SK-N-MC (cell line): ENCODE data around the gene TRMT10A.

Experiments
- DNase-seq: peaks from one replicate; pipeline ENCODE4 v3.0.0-alpha.2; 2011; ENCODE audit warnings: low read depth, low spot score
- H3K27ac ChIP-seq: fragments of 200-600 bp; sonication (generic); 2 replicates; pipeline ENCODE4 v1.5.1; 2016; ENCODE audit warnings: mixed run types
- H3K36me3 ChIP-seq: fragments of 200-600 bp; sonication (generic); 2 replicates; pipeline ENCODE4 v1.6.1; 2017; ENCODE audit warnings: antibody characterized with exemption, low read length, mixed read lengths; ENCODE audit not compliant: insufficient read depth
- H3K4me3 ChIP-seq: fragments of 200-600 bp; sonication (generic); 2 replicates; pipeline ENCODE4 v1.5.1; 2016
- H3K9ac ChIP-seq: fragments of 200-600 bp; sonication (generic); 2 replicates; pipeline ENCODE4 v1.8.0; 2017; ENCODE audit warnings: mixed run types, mixed read lengths; ENCODE audit not compliant: insufficient read length
- H3K9me3 ChIP-seq: fragments of 200-600 bp; sonication (generic); 2 replicates; pipeline ENCODE4 v1.6.1; 2017; ENCODE audit warnings: low read depth, mild to moderate bottlenecking, antibody characterized with exemption, low read length, moderate library complexity, mixed read lengths
- EZH2 ChIP-seq: fragments of 200-600 bp; sonication (generic); IDR thresholded peaks from one replicate; pipeline ENCODE4 v1.6.1; 2017; ENCODE audit warnings: antibody characterized with exemption
- FOXP2 ChIP-seq: optimal IDR thresholded peaks from 2 replicates; pipeline ENCODE3; 2011; ENCODE audit warnings: mild to moderate bottlenecking, moderate library complexity; ENCODE audit not compliant: insufficient read depth; ENCODE audit errors: extremely low read length, control extremely low read depth
- POLR2AphosphoS5 ChIP-seq: IDR thresholded peaks from 2 replicates; pipeline ENCODE4 v1.6.1; 2012; ENCODE audit warnings: mild to moderate bottlenecking, low read depth, low read length, borderline replicate concordance

The TRMT10A gene

GRCh38 chr4:99563310-99564186 lies at the start of gene TRMT10A:
Gene TRMT10A, minus strand, starts transcription at chr4:99564039. Its CDS starts 4,701 bp downstream, at chr4:99559338.
- peak within 1 kb of the TSS; percentile 96 for H3K4me3 ChIP-seq
- H3K36me3 ChIP-seq, result no peaks in the 10 kb centered on the region
- H3K9ac ChIP-seq, result peak within 1 kb of the TSS; percentile 95
- no peak for TF ChIP-seq EZH2
- peak; percentile 83 for TF ChIP-seq POLR2AphosphoS5
- TF ChIP-seq FOXP2, result no peak
- peak; percentile 94 for DNase-seq
- H3K27ac ChIP-seq, result peak within 1 kb of the TSS; percentile 97
- no peaks in the 10 kb centered on the region for H3K9me3 ChIP-seq

- no peak for TF ChIP-seq POLR2AphosphoS5
- TF ChIP-seq FOXP2, result no peak
- TF ChIP-seq EZH2, result no peak
- H3K9ac ChIP-seq, result no peak overlapping the region
- DNase-seq, result no peak
- H3K9me3 ChIP-seq, result no peaks in the 10 kb centered on the region
- H3K36me3 ChIP-seq, result no peaks in the 10 kb centered on the region
- no peak overlapping the region for H3K27ac ChIP-seq
- no peak overlapping the region for H3K4me3 ChIP-seq
These were observed 48.9 kb upstream of the TRMT10A start for GRCh38 chr4:99612704-99613103.

- no peak for TF ChIP-seq EZH2
- TF ChIP-seq FOXP2, result no peak
- TF ChIP-seq POLR2AphosphoS5, result no peak
- H3K9me3 ChIP-seq, result no peaks in the 10 kb centered on the region
- H3K9ac ChIP-seq, result no peak overlapping the region
- DNase-seq, result no peak
- H3K4me3 ChIP-seq, result no peak overlapping the region
- H3K36me3 ChIP-seq, result no peaks in the 10 kb centered on the region
- no peak overlapping the region for H3K27ac ChIP-seq
These were observed 48.4 kb upstream of the TRMT10A start for GRCh38 chr4:99612281-99612680.

- Histone ChIP-seq H3K27ac (no peak overlapping the region), H3K36me3 (no peaks in the 10 kb centered on the region), H3K9me3 (no peaks in the 10 kb centered on the region), H3K4me3 (no peak overlapping the region), H3K9ac (no peak overlapping the region)
- TF ChIP-seq EZH2 (no peak), POLR2AphosphoS5 (no peak), FOXP2 (no peak)
- DNase-seq, result no peak
These were observed 46.9 kb upstream of the TRMT10A start for GRCh38 chr4:99610605-99611175.

- no peak overlapping the region for H3K27ac ChIP-seq
- no peak overlapping the region for H3K9ac ChIP-seq
- H3K9me3 ChIP-seq, result no peaks in the 10 kb centered on the region
- H3K36me3 ChIP-seq, result no peaks in the 10 kb centered on the region
- no peak overlapping the region for H3K4me3 ChIP-seq
- DNase-seq, result no peak
- TF ChIP-seq FOXP2 (no peak), POLR2AphosphoS5 (no peak), EZH2 (no peak)
These were observed 44.6 kb upstream of the TRMT10A start for GRCh38 chr4:99608417-99608816.

- H3K4me3 ChIP-seq, result no peak overlapping the region
- H3K9ac ChIP-seq, result no peak overlapping the region
- DNase-seq, result no peak
- TF ChIP-seq POLR2AphosphoS5 (no peak), FOXP2 (no peak), EZH2 (no peak)
- H3K9me3 ChIP-seq, result no peaks in the 10 kb centered on the region
- no peak overlapping the region for H3K27ac ChIP-seq
- no peaks in the 10 kb centered on the region for H3K36me3 ChIP-seq
These were observed 42.9 kb upstream of the TRMT10A start for GRCh38 chr4:99606716-99607115.

GRCh38 chr4:99594818-99595217 lies 31.0 kb upstream of the TRMT10A start:
- Histone ChIP-seq H3K9ac (no peak overlapping the region), H3K4me3 (no peak overlapping the region), H3K27ac (no peak overlapping the region), H3K9me3 (no peaks in the 10 kb centered on the region), H3K36me3 (no peaks in the 10 kb centered on the region)
- TF ChIP-seq EZH2, result no peak
- TF ChIP-seq POLR2AphosphoS5, result no peak
- TF ChIP-seq FOXP2, result no peak
- DNase-seq, result no peak

GRCh38 chr4:99593781-99594641 lies 30.2 kb upstream of the TRMT10A start:
- DNase-seq, result no peak

More at GRCh38 chr4:99593781-99594641, 30.2 kb upstream of the TRMT10A start:
- no peak for TF ChIP-seq FOXP2
- no peak for TF ChIP-seq POLR2AphosphoS5
- no peak for TF ChIP-seq EZH2
- H3K9me3 ChIP-seq, result no peaks in the 10 kb centered on the region
- no peak overlapping the region for H3K27ac ChIP-seq
- H3K4me3 ChIP-seq, result no peak overlapping the region
- no peaks in the 10 kb centered on the region for H3K36me3 ChIP-seq
- no peak overlapping the region for H3K9ac ChIP-seq
